Activated CD4-positive, alpha-beta memory T cell treated with anti-CD3 and anti-CD28 coated beads for 36 hours (primary cell): ENCODE results near the gene PAK5. TPM values are rescaled to one million over a fixed set of nuclear protein-coding genes. Genes with fewer than 3 reads are reported as not detected.

Experiments
- CTCF ChIA-PET: fragments of 350-600 bp; sonication (Branson Sonifier 250); formaldehyde crosslinking; loops from one replicate; lab custom pipeline; 2021; ENCODE audit warnings: antibody characterized with exemption, inconsistent platforms; lab: Charles Lee
- POLR2A ChIA-PET: fragments of 350-600 bp; sonication (Branson Sonifier 250); formaldehyde crosslinking; loops from one replicate; lab custom pipeline; 2021; ENCODE audit warnings: antibody characterized with exemption; lab: Charles Lee
- DNase-seq: peaks from one replicate; pipeline ENCODE4 v3.0.0-alpha.2; 2020
- H3K27ac Mint-ChIP-seq: one replicate; pipeline ENCODE4 v1.8.0; 2021; ENCODE audit warnings: mixed read lengths
- H3K27me3 Mint-ChIP-seq: one replicate; pipeline ENCODE4 v1.8.0; 2021; ENCODE audit warnings: mixed read lengths
- H3K36me3 Mint-ChIP-seq: one replicate; pipeline ENCODE4 v1.8.0; 2021; ENCODE audit warnings: mixed read lengths
- H3K4me1 Mint-ChIP-seq: one replicate; pipeline ENCODE4 v1.8.0; 2021; ENCODE audit warnings: low read depth, mixed read lengths
- H3K4me3 Mint-ChIP-seq: one replicate; pipeline ENCODE4 v1.8.0; 2021; ENCODE audit warnings: mild to moderate bottlenecking, mixed read lengths
- H3K9me3 Mint-ChIP-seq: one replicate; pipeline ENCODE4 v1.8.0; 2021; ENCODE audit warnings: mixed read lengths
- intact Hi-C: fragments of 100-400 bp; cut with micrococcal nuclease; formaldehyde crosslinking; loops from one replicate; pipeline ENCODE4 v1.15.1; 2023
- total RNA-seq, 2 experiments: library from RNA; stranded (reverse); gene quantifications; one replicate each; pipeline ENCODE4 v1.2.3, GENCODE V29; 2021

Gene PAK5
- total RNA-seq, 2 experiments from 2014 or later: not detected

GRCh38 chr20:9508240-9508661 lies 330.6 kb downstream of the PAK5 start:
- Mint-ChIP-seq H3K27ac (no peak overlapping the region), H3K36me3 (no peaks in the 10 kb centered on the region)
- POLR2A ChIA-PET: no interaction called here

GRCh38 chr20:9507544-9508239 lies 331.2 kb downstream of the PAK5 start:
- no peak for DNase-seq
- intact Hi-C loops: no loop called here
- Mint-ChIP-seq H3K4me3 (no peak overlapping the region), H3K9me3 (peaks cover 2% of the 10 kb centered on the region), H3K27ac (no peak overlapping the region), H3K36me3 (no peaks in the 10 kb centered on the region), H3K4me1 (no peaks in the 10 kb centered on the region), H3K27me3 (peaks cover 28% of the 10 kb centered on the region)
- ChIA-PET POLR2A (no interaction called here), CTCF (no interaction called here)

More at GRCh38 chr20:9508240-9508661, 330.6 kb downstream of the PAK5 start:
- no peak for DNase-seq
- intact Hi-C loops: no loop called here
- Mint-ChIP-seq H3K4me1 (no peaks in the 10 kb centered on the region), H3K9me3 (peaks cover 2% of the 10 kb centered on the region), H3K4me3 (no peak overlapping the region), H3K27me3 (peaks cover 28% of the 10 kb centered on the region)
- CTCF ChIA-PET: no interaction called here

GRCh38 chr20:9506964-9507369 lies 331.9 kb downstream of the PAK5 start:
- ChIA-PET CTCF (no interaction called here), POLR2A (no interaction called here)
- peaks cover 2% of the 10 kb centered on the region for H3K9me3 Mint-ChIP-seq
- intact Hi-C loops: no loop called here
- no peak overlapping the region for H3K4me3 Mint-ChIP-seq
- DNase-seq: no peak
- H3K27me3 Mint-ChIP-seq: peaks cover 26% of the 10 kb centered on the region
- no peaks in the 10 kb centered on the region for H3K36me3 Mint-ChIP-seq
- H3K27ac Mint-ChIP-seq: no peak overlapping the region
- no peaks in the 10 kb centered on the region for H3K4me1 Mint-ChIP-seq

GRCh38 chr20:9506280-9506821 lies 332.5 kb downstream of the PAK5 start:
- Mint-ChIP-seq H3K36me3 (no peaks in the 10 kb centered on the region), H3K9me3 (peaks cover 2% of the 10 kb centered on the region), H3K27ac (no peak overlapping the region), H3K27me3 (peaks cover 26% of the 10 kb centered on the region), H3K4me3 (no peak overlapping the region), H3K4me1 (no peaks in the 10 kb centered on the region)
- intact Hi-C loops: no loop called here
- POLR2A ChIA-PET: no interaction called here
- CTCF ChIA-PET: no interaction called here
- no peak for DNase-seq

- peaks cover 2% of the 10 kb centered on the region for H3K9me3 Mint-ChIP-seq
- peaks cover 13% of the 10 kb centered on the region for H3K27me3 Mint-ChIP-seq
- H3K27ac Mint-ChIP-seq: no peak overlapping the region
- intact Hi-C loops: no loop called here
- H3K4me3 Mint-ChIP-seq: no peak overlapping the region
- DNase-seq: no peak
- CTCF ChIA-PET: no interaction called here
- POLR2A ChIA-PET: no interaction called here
- no peaks in the 10 kb centered on the region for H3K4me1 Mint-ChIP-seq
- no peaks in the 10 kb centered on the region for H3K36me3 Mint-ChIP-seq
These were observed 335.2 kb downstream of the PAK5 start for GRCh38 chr20:9503526-9504245.

GRCh38 chr20:9501473-9501872 lies 337.4 kb downstream of the PAK5 start:
- Mint-ChIP-seq H3K27ac (no peak overlapping the region), H3K4me3 (no peak overlapping the region), H3K36me3 (no peaks in the 10 kb centered on the region), H3K4me1 (no peaks in the 10 kb centered on the region), H3K9me3 (peaks cover 2% of the 10 kb centered on the region), H3K27me3 (peaks cover 2% of the 10 kb centered on the region)
- intact Hi-C loops: no loop called here
- CTCF ChIA-PET: interaction anchor here (0.6 kb wide), 1 partner anchor 1805 kb away, joined by 3 read pairs; no protein-coding TSS in a partner anchor
- DNase-seq: no peak
- POLR2A ChIA-PET: no interaction called here

GRCh38 chr20:9500121-9500520 lies 338.8 kb downstream of the PAK5 start:
- intact Hi-C loops: no loop called here
- Mint-ChIP-seq H3K36me3 (no peaks in the 10 kb centered on the region), H3K27ac (no peak overlapping the region), H3K4me1 (no peaks in the 10 kb centered on the region), H3K27me3 (no peaks in the 10 kb centered on the region), H3K4me3 (no peak overlapping the region), H3K9me3 (peaks cover 6% of the 10 kb centered on the region)
- ChIA-PET CTCF (no interaction called here), POLR2A (no interaction called here)
- DNase-seq: no peak

- POLR2A ChIA-PET: no interaction called here
- H3K27ac Mint-ChIP-seq: no peak overlapping the region
These were observed 339.6 kb downstream of the PAK5 start for GRCh38 chr20:9499126-9499899.

GRCh38 chr20:9498322-9498721 lies 340.6 kb downstream of the PAK5 start:
- no peak for DNase-seq
- no peaks in the 10 kb centered on the region for H3K4me1 Mint-ChIP-seq
- ChIA-PET CTCF (no interaction called here), POLR2A (no interaction called here)
- no peaks in the 10 kb centered on the region for H3K36me3 Mint-ChIP-seq
- no peak overlapping the region for H3K4me3 Mint-ChIP-seq
- intact Hi-C loops: no loop called here
- no peaks in the 10 kb centered on the region for H3K27me3 Mint-ChIP-seq
- no peak overlapping the region for H3K27ac Mint-ChIP-seq
- H3K9me3 Mint-ChIP-seq: peaks cover 5% of the 10 kb centered on the region

More at GRCh38 chr20:9499126-9499899, 339.6 kb downstream of the PAK5 start:
- no peak for DNase-seq
- Mint-ChIP-seq H3K27me3 (no peaks in the 10 kb centered on the region), H3K36me3 (no peaks in the 10 kb centered on the region), H3K9me3 (peaks cover 7% of the 10 kb centered on the region), H3K4me3 (no peak overlapping the region), H3K4me1 (no peaks in the 10 kb centered on the region)
- CTCF ChIA-PET: no interaction called here
- intact Hi-C loops: no loop called here

GRCh38 chr20:9496155-9496554 lies 342.7 kb downstream of the PAK5 start:
- ChIA-PET CTCF (no interaction called here), POLR2A (no interaction called here)
- no peaks in the 10 kb centered on the region for H3K27me3 Mint-ChIP-seq
- intact Hi-C loops: no loop called here
- H3K4me3 Mint-ChIP-seq: no peak overlapping the region
- no peak for DNase-seq
- peaks cover 5% of the 10 kb centered on the region for H3K9me3 Mint-ChIP-seq
- no peak overlapping the region for H3K27ac Mint-ChIP-seq
- no peaks in the 10 kb centered on the region for H3K4me1 Mint-ChIP-seq
- H3K36me3 Mint-ChIP-seq: no peaks in the 10 kb centered on the region

- CTCF ChIA-PET: no interaction called here
- no peak overlapping the region for H3K4me3 Mint-ChIP-seq
- DNase-seq: no peak
These were observed 343.2 kb downstream of the PAK5 start for GRCh38 chr20:9495701-9496100.

GRCh38 chr20:9493803-9494202 lies 345.1 kb downstream of the PAK5 start:
- CTCF ChIA-PET: no interaction called here
- intact Hi-C loops: no loop called here
- Mint-ChIP-seq H3K27ac (no peak overlapping the region), H3K27me3 (no peaks in the 10 kb centered on the region), H3K4me3 (no peak overlapping the region), H3K36me3 (no peaks in the 10 kb centered on the region), H3K4me1 (no peaks in the 10 kb centered on the region), H3K9me3 (peaks cover 5% of the 10 kb centered on the region)
- no peak for DNase-seq
- POLR2A ChIA-PET: no interaction called here

More at GRCh38 chr20:9495701-9496100, 343.2 kb downstream of the PAK5 start:
- intact Hi-C loops: no loop called here
- POLR2A ChIA-PET: no interaction called here
- Mint-ChIP-seq H3K27ac (no peak overlapping the region), H3K27me3 (no peaks in the 10 kb centered on the region), H3K9me3 (peaks cover 5% of the 10 kb centered on the region), H3K4me1 (no peaks in the 10 kb centered on the region), H3K36me3 (no peaks in the 10 kb centered on the region)
